Thoracic aorta (tissue), 2 donors: ENCODE results near the gene PRDM16. TPM values are rescaled to one million over a fixed set of nuclear protein-coding genes. Genes with fewer than 3 reads are reported as not detected.

Experiments used
- ATAC-seq: fragments of 150-250 bp; one replicate; pipeline ENCODE4 v1.8.0; 2017; ENCODE audit warnings: low read depth; ENCODE audit not compliant: insufficient number of reproducible peaks, low FRiP score
- DNase-seq: peaks from one replicate; pipeline ENCODE4 v3.0.0-alpha.2; 2020; ENCODE audit warnings: low spot score
- H3K27ac ChIP-seq, 2 donors: fragments of 200-600 bp; sonication (generic); 1 replicate in 1 of 2; 2 replicates in 1 of 2; pipeline ENCODE4 v1.5.1; 2016; ENCODE audit warnings: mild to moderate bottlenecking in 2 of 2, moderate library complexity in 2 of 2
- H3K27me3 ChIP-seq: fragments of 200-600 bp; sonication (generic); replicated peaks from 2 replicates; pipeline ENCODE4 v1.6.0; 2016; ENCODE audit warnings: mild to moderate bottlenecking; ENCODE audit not compliant: insufficient read depth
- H3K36me3 ChIP-seq: fragments of 200-600 bp; sonication (generic); one replicate; pipeline ENCODE4 v1.5.1; 2016
- H3K4me1 ChIP-seq, 2 donors: fragments of 200-600 bp; sonication (generic); 1 replicate in 1 of 2; 2 replicates in 1 of 2; pipeline versions ENCODE4 v1.5.1 to v1.6.0; 2016; ENCODE audit warnings: low read depth in 2 of 2, mild to moderate bottlenecking in 1 of 2; ENCODE audit not compliant: control insufficient read depth in 1 of 2
- H3K4me3 ChIP-seq: fragments of 200-600 bp; sonication (generic); 2 replicates; pipeline ENCODE4 v1.5.1; 2016; ENCODE audit warnings: mild to moderate bottlenecking
- H3K9me3 ChIP-seq: fragments of 200-600 bp; sonication (generic); 2 replicates; pipeline ENCODE4 v1.5.1; 2016
- CTCF ChIP-seq: fragments of 200-600 bp; sonication (generic); IDR thresholded peaks from one replicate; pipeline ENCODE4 v1.5.1; 2019; ENCODE audit warnings: antibody characterized with exemption
- total RNA-seq, 2 donors: library from RNA; depleted of rRNA; stranded (reverse); fragments of >200 nt; gene quantifications; one replicate each; pipeline versions ENCODE4 v1.1.0 to v1.2.3, GENCODE V29; 2016

The PRDM16 gene
- total RNA-seq, 2 donors from 2014 or later = 68.9 to 85.4 TPM

- no peak for DNase-seq
- ATAC-seq = no peak
- Histone ChIP-seq H3K4me1 (no peaks in the 10 kb centered on the region), H3K27ac (no peak overlapping the region), H3K27me3 (no peaks in the 10 kb centered on the region), H3K36me3 (no peaks in the 10 kb centered on the region), H3K4me3 (no peak overlapping the region), H3K9me3 (no peaks in the 10 kb centered on the region)
- TF ChIP-seq CTCF = no peak
Measured at GRCh38 chr1:3460672-3461131, 391.7 kb downstream of the PRDM16 start.

- Histone ChIP-seq H3K4me1 (no peaks in the 10 kb centered on the region), H3K27me3 (no peaks in the 10 kb centered on the region), H3K9me3 (no peaks in the 10 kb centered on the region), H3K36me3 (no peaks in the 10 kb centered on the region), H3K4me3 (no peak overlapping the region), H3K27ac (no peak overlapping the region)
- TF ChIP-seq CTCF = no peak
- no peak for ATAC-seq
- DNase-seq = no peak
Measured at GRCh38 chr1:3461238-3461933, 392.4 kb downstream of the PRDM16 start.

- DNase-seq (no peak), ATAC-seq (no peak)
- Histone ChIP-seq H3K4me1 (no peaks in the 10 kb centered on the region), H3K27me3 (no peaks in the 10 kb centered on the region), H3K4me3 (no peak overlapping the region), H3K9me3 (no peaks in the 10 kb centered on the region), H3K27ac (no peak overlapping the region), H3K36me3 (no peaks in the 10 kb centered on the region)
- TF ChIP-seq CTCF = no peak
Measured at GRCh38 chr1:3461934-3462275, 392.9 kb downstream of the PRDM16 start.

GRCh38 chr1:3462356-3463012 lies 393.5 kb downstream of the PRDM16 start:
- DNase-seq = no peak
- Histone ChIP-seq H3K27ac (no peak overlapping the region), H3K4me3 (no peak overlapping the region), H3K36me3 (no peaks in the 10 kb centered on the region), H3K27me3 (no peaks in the 10 kb centered on the region), H3K9me3 (no peaks in the 10 kb centered on the region), H3K4me1 (no peaks in the 10 kb centered on the region)
- no peak for ATAC-seq
- TF ChIP-seq CTCF = no peak

GRCh38 chr1:3463013-3463385 lies 394.0 kb downstream of the PRDM16 start:
- no peak overlapping the region for H3K4me3 ChIP-seq
- no peaks in the 10 kb centered on the region for H3K4me1 ChIP-seq
- ATAC-seq = no peak
- DNase-seq = no peak
- H3K27me3 ChIP-seq = no peaks in the 10 kb centered on the region
- H3K27ac ChIP-seq = no peak overlapping the region
- no peaks in the 10 kb centered on the region for H3K36me3 ChIP-seq
- H3K9me3 ChIP-seq = no peaks in the 10 kb centered on the region
- no peak for TF ChIP-seq CTCF
